ENCODE data around the gene SPRR5.

The SPRR5 gene

GRCh38 chr1:152942161-152942560 lies 4.8 kb upstream of the SPRR5 start:
- no peak overlapping the region for H3K4me2 ChIP-seq (ENCODE audit: insufficient read depth, low read length)
- ATAC-seq (ENCODE audit: insufficient read depth, low read depth) (no peak), DNase-seq (no peak)
- H4K20me1 ChIP-seq (ENCODE audit: insufficient read depth, low read length): no peaks in the 10 kb centered on the region
- no peaks in the 10 kb centered on the region for H3K36me3 ChIP-seq (ENCODE audit: insufficient read depth, low read length)
- no peak overlapping the region for H3K4me3 ChIP-seq (ENCODE audit: low read depth in 1 of 2, low read length in 2 of 2)
- no peak overlapping the region for H3K9ac ChIP-seq (ENCODE audit: low read depth, low read length)
- H3K27ac ChIP-seq (ENCODE audit: low read length): no peak overlapping the region
- no peaks in the 10 kb centered on the region for H3K79me2 ChIP-seq (ENCODE audit: insufficient read depth, low read length)
- no peaks in the 10 kb centered on the region for H3K4me1 ChIP-seq (ENCODE audit: insufficient read depth, low read length)
- H2AFZ ChIP-seq (ENCODE audit: low read depth, low read length): no peak overlapping the region
- no peaks in the 10 kb centered on the region for H3K9me3 ChIP-seq (ENCODE audit: insufficient read depth, low read length, severe bottlenecking)
- no peak for TF ChIP-seq EZH2 (IDR thresholded peaks at IDR 0.05; ENCODE audit: borderline replicate concordance, low read depth, low read length, severe bottlenecking)
- TF ChIP-seq, protein P1, sequence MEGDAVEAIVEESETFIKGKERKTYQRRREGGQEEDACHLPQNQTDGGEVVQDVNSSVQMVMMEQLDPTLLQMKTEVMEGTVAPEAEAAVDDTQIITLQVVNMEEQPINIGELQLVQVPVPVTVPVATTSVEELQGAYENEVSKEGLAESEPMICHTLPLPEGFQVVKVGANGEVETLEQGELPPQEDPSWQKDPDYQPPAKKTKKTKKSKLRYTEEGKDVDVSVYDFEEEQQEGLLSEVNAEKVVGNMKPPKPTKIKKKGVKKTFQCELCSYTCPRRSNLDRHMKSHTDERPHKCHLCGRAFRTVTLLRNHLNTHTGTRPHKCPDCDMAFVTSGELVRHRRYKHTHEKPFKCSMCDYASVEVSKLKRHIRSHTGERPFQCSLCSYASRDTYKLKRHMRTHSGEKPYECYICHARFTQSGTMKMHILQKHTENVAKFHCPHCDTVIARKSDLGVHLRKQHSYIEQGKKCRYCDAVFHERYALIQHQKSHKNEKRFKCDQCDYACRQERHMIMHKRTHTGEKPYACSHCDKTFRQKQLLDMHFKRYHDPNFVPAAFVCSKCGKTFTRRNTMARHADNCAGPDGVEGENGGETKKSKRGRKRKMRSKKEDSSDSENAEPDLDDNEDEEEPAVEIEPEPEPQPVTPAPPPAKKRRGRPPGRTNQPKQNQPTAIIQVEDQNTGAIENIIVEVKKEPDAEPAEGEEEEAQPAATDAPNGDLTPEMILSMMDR (IDR thresholded peaks at IDR 0.05; ENCODE audit: borderline replicate concordance, extremely low read depth, low read length, poor library complexity, severe bottlenecking): no peak
- peaks cover 6% of the 10 kb centered on the region for H3K27me3 ChIP-seq (ENCODE audit: insufficient read depth, low read length, poor library complexity)

- Histone ChIP-seq H3K4me3 (ENCODE audit: low read depth in 1 of 2, low read length in 2 of 2) (no peak overlapping the region), H3K79me2 (ENCODE audit: insufficient read depth, low read length) (no peaks in the 10 kb centered on the region), H2AFZ (ENCODE audit: low read depth, low read length) (no peak overlapping the region), H4K20me1 (ENCODE audit: insufficient read depth, low read length) (no peaks in the 10 kb centered on the region), H3K9ac (ENCODE audit: low read depth, low read length) (no peak overlapping the region), H3K36me3 (ENCODE audit: insufficient read depth, low read length) (no peaks in the 10 kb centered on the region), H3K4me2 (ENCODE audit: insufficient read depth, low read length) (no peak overlapping the region), H3K9me3 (ENCODE audit: insufficient read depth, low read length, severe bottlenecking) (no peaks in the 10 kb centered on the region), H3K4me1 (ENCODE audit: insufficient read depth, low read length) (no peaks in the 10 kb centered on the region), H3K27me3 (ENCODE audit: insufficient read depth, low read length, poor library complexity) (peaks cover 13% of the 10 kb centered on the region), H3K27ac (ENCODE audit: low read length) (no peak overlapping the region)
- ATAC-seq (ENCODE audit: insufficient read depth, low read depth) (no peak), DNase-seq (no peak)
- TF ChIP-seq, protein P1 (IDR thresholded peaks at IDR 0.05; ENCODE audit: borderline replicate concordance, extremely low read depth, low read length, poor library complexity, severe bottlenecking): no peak
- no peak for TF ChIP-seq EZH2 (IDR thresholded peaks at IDR 0.05; ENCODE audit: borderline replicate concordance, low read depth, low read length, severe bottlenecking)
Measured at GRCh38 chr1:152946248-152946647, 758 bp upstream of the SPRR5 start.

- Histone ChIP-seq H4K20me1 (ENCODE audit: insufficient read depth, low read length) (no peaks in the 10 kb centered on the region), H3K4me1 (ENCODE audit: insufficient read depth, low read length) (no peaks in the 10 kb centered on the region)
Measured at GRCh38 chr1:152951711-152952110, 4.7 kb downstream of the SPRR5 start.

More at GRCh38 chr1:152951711-152952110, 4.7 kb downstream of the SPRR5 start:
- TF ChIP-seq, protein P1 (IDR thresholded peaks at IDR 0.05; ENCODE audit: borderline replicate concordance, extremely low read depth, low read length, poor library complexity, severe bottlenecking): no peak
- no peak for TF ChIP-seq EZH2 (IDR thresholded peaks at IDR 0.05; ENCODE audit: borderline replicate concordance, low read depth, low read length, severe bottlenecking)
- ATAC-seq (ENCODE audit: insufficient read depth, low read depth) (no peak), DNase-seq (no peak)
- Histone ChIP-seq H3K4me2 (ENCODE audit: insufficient read depth, low read length) (no peak overlapping the region), H3K27me3 (ENCODE audit: insufficient read depth, low read length, poor library complexity) (peaks cover 15% of the 10 kb centered on the region), H3K4me3 (ENCODE audit: low read depth in 1 of 2, low read length in 2 of 2) (no peak overlapping the region), H3K9ac (ENCODE audit: low read depth, low read length) (no peak overlapping the region), H3K79me2 (ENCODE audit: insufficient read depth, low read length) (no peaks in the 10 kb centered on the region), H3K9me3 (ENCODE audit: insufficient read depth, low read length, severe bottlenecking) (no peaks in the 10 kb centered on the region), H3K36me3 (ENCODE audit: insufficient read depth, low read length) (no peaks in the 10 kb centered on the region), H2AFZ (ENCODE audit: low read depth, low read length) (no peak overlapping the region), H3K27ac (ENCODE audit: low read length) (no peak overlapping the region)
